ENCODE measurements around the gene GNG12. TPM values are rescaled to one million over a fixed set of nuclear protein-coding genes. Genes with fewer than 3 reads are reported as not detected.

The GNG12 gene
- total and polyA plus RNA-seq, 2 donors from 2014 or later = 46.1 to 89.3 TPM

- FAIRE-seq (no peak), DNase-seq (no peak)
- Histone ChIP-seq H3K9me3 (ENCODE audit: control insufficient read depth in 2 of 3, insufficient read depth in 1 of 3, low read length in 3 of 3) (no peaks in the 10 kb centered on the region), H3K27me3 (ENCODE audit: control insufficient read depth, insufficient read depth, low read length) (no peaks in the 10 kb centered on the region), H3K4me1 (ENCODE audit: control insufficient read depth in 2 of 3, insufficient read depth in 2 of 3, low read depth in 1 of 3, low read length in 3 of 3) (peaks cover 3 to 10% (median 9%) of the 10 kb centered on the region in 3 donors), H3K4me3 (ENCODE audit: low read length in 3 of 3) (no peak overlapping the region), H3K9ac (ENCODE audit: low read length in 3 of 3) (no peak overlapping the region), H3K27ac (ENCODE audit: low read depth in 2 of 2, low read length in 2 of 2) (no peak overlapping the region), H3K36me3 (ENCODE audit: control insufficient read depth in 2 of 3, insufficient read depth in 3 of 3, low read length in 3 of 3) (peaks cover 0 to 10% (median 4%) of the 10 kb centered on the region in 3 donors)
- intact Hi-C loops (cut with DNase I) = loop anchor here (10.0 kb wide), 1 partner anchor 72 kb away; no protein-coding TSS in a partner anchor
- no peak for TF ChIP-seq CTCF (IDR thresholded peaks at IDR 0.05; ENCODE audit: borderline replicate concordance, extremely low read depth, insufficient read depth)
These were observed 150.5 kb downstream of the GNG12 start for GRCh38 chr1:67682659-67683197.

- intact Hi-C loops (cut with DNase I) = loop anchor here (10.0 kb wide), 1 partner anchor 74 kb away; no protein-coding TSS in a partner anchor
- H3K27ac ChIP-seq (ENCODE audit: low read depth in 2 of 2, low read length in 2 of 2) = no peak overlapping the region
- no peak for FAIRE-seq
- TF ChIP-seq CTCF (IDR thresholded peaks at IDR 0.05; ENCODE audit: borderline replicate concordance, extremely low read depth, insufficient read depth) = no peak
- no peaks in the 10 kb centered on the region for H3K9me3 ChIP-seq (ENCODE audit: control insufficient read depth in 2 of 3, insufficient read depth in 1 of 3, low read length in 3 of 3)
- H3K4me3 ChIP-seq (ENCODE audit: low read length in 3 of 3) = no peak overlapping the region
- no peak overlapping the region for H3K9ac ChIP-seq (ENCODE audit: low read length in 3 of 3)
- H3K4me1 ChIP-seq (ENCODE audit: control insufficient read depth in 2 of 3, insufficient read depth in 2 of 3, low read depth in 1 of 3, low read length in 3 of 3) = peaks cover 5 to 10% (median 9%) of the 10 kb centered on the region in 3 donors
- no peak for DNase-seq
- no peaks in the 10 kb centered on the region for H3K27me3 ChIP-seq (ENCODE audit: control insufficient read depth, insufficient read depth, low read length)
- H3K36me3 ChIP-seq (ENCODE audit: control insufficient read depth in 2 of 3, insufficient read depth in 3 of 3, low read length in 3 of 3) = no peaks in the 10 kb centered on the region
These were observed 152.8 kb downstream of the GNG12 start for GRCh38 chr1:67680486-67680885.

GRCh38 chr1:67679691-67680090 is 153.6 kb downstream of the GNG12 start:
- no peak for DNase-seq
- TF ChIP-seq CTCF (IDR thresholded peaks at IDR 0.05; ENCODE audit: borderline replicate concordance, extremely low read depth, insufficient read depth) = no peak
- no peaks in the 10 kb centered on the region for H3K27me3 ChIP-seq (ENCODE audit: control insufficient read depth, insufficient read depth, low read length)
- no peak overlapping the region for H3K9ac ChIP-seq (ENCODE audit: low read length in 3 of 3)
- intact Hi-C loops (cut with DNase I) = loop anchor here (10.0 kb wide), 1 partner anchor 75 kb away; no protein-coding TSS in a partner anchor
- no peak for FAIRE-seq
- peaks cover 5 to 10% (median 9%) of the 10 kb centered on the region in 3 donors for H3K4me1 ChIP-seq (ENCODE audit: control insufficient read depth in 2 of 3, insufficient read depth in 2 of 3, low read depth in 1 of 3, low read length in 3 of 3)
- H3K27ac ChIP-seq (ENCODE audit: low read depth in 2 of 2, low read length in 2 of 2) = no peak overlapping the region
- no peak overlapping the region for H3K4me3 ChIP-seq (ENCODE audit: low read length in 3 of 3)
- no peaks in the 10 kb centered on the region for H3K9me3 ChIP-seq (ENCODE audit: control insufficient read depth in 2 of 3, insufficient read depth in 1 of 3, low read length in 3 of 3)
- no peaks in the 10 kb centered on the region for H3K36me3 ChIP-seq (ENCODE audit: control insufficient read depth in 2 of 3, insufficient read depth in 3 of 3, low read length in 3 of 3)
